Measurements from ENCODE around the gene LENEP. TPM values are rescaled to one million over a fixed set of nuclear protein-coding genes. Genes with fewer than 3 reads are reported as not detected.

Gene LENEP
- total RNA-seq, 1 experiment from 2014 or later = 1.3 TPM

GRCh38 chr1:154987326-154987725 is 6.1 kb upstream of the LENEP start:
- Histone ChIP-seq H3K4me1 (replicated peaks; ENCODE audit: insufficient read depth) (peaks cover 30% of the 10 kb centered on the region), H3K9me3 (ENCODE audit: insufficient read depth, low read depth) (no peaks in the 10 kb centered on the region), H4K20me1 (ENCODE audit: insufficient read depth) (no peaks in the 10 kb centered on the region), H3F3A (ENCODE audit: insufficient read depth, low read depth) (peaks cover 29% of the 10 kb centered on the region), H3K79me2 (ENCODE audit: low read depth) (peaks cover 58% of the 10 kb centered on the region), H3K4me3 (no peak overlapping the region), H3K9me2 (ENCODE audit: insufficient read depth) (no peaks in the 10 kb centered on the region), H3K27me3 (ENCODE audit: insufficient read depth, low read depth) (no peaks in the 10 kb centered on the region), H2AFZ (no peak overlapping the region), H3K36me3 (ENCODE audit: low read depth) (peaks cover 18% of the 10 kb centered on the region), H3K27ac (peak overlapping the region; percentile 48), H3K4me2 (peak overlapping the region; percentile 33)
- intact Hi-C loops (cut with micrococcal nuclease; ENCODE audit: unreplicated experiment) = no loop called here
- DNase-seq = peak in 1 of 2 experiments; percentile 74
- TF ChIP-seq EZH2 (IDR thresholded peaks at IDR 0.05; ENCODE audit: low read depth) = no peak
- TF ChIP-seq, protein P1, sequence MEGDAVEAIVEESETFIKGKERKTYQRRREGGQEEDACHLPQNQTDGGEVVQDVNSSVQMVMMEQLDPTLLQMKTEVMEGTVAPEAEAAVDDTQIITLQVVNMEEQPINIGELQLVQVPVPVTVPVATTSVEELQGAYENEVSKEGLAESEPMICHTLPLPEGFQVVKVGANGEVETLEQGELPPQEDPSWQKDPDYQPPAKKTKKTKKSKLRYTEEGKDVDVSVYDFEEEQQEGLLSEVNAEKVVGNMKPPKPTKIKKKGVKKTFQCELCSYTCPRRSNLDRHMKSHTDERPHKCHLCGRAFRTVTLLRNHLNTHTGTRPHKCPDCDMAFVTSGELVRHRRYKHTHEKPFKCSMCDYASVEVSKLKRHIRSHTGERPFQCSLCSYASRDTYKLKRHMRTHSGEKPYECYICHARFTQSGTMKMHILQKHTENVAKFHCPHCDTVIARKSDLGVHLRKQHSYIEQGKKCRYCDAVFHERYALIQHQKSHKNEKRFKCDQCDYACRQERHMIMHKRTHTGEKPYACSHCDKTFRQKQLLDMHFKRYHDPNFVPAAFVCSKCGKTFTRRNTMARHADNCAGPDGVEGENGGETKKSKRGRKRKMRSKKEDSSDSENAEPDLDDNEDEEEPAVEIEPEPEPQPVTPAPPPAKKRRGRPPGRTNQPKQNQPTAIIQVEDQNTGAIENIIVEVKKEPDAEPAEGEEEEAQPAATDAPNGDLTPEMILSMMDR (conservative IDR thresholded peaks at IDR 0.05) = no peak
- BruUV-seq (replicated peaks) = no TSS peak
- ChIA-PET CTCF (interaction anchor here (1.1 kb wide), 1 partner anchor 9 kb away, joined by 7 read pairs; no protein-coding TSS in a partner anchor), POLR2A (ENCODE audit: unreplicated experiment) (no interaction called here)

GRCh38 chr1:154988058-154988954 is 5.1 kb upstream of the LENEP start:
- ChIA-PET POLR2A (ENCODE audit: unreplicated experiment) (interaction anchor here (0.6 kb wide), 1 partner anchor 34 kb away, joined by 4 read pairs; no protein-coding TSS in a partner anchor), CTCF (no interaction called here)
- Histone ChIP-seq H3K27ac (no peak overlapping the region), H3K9me2 (ENCODE audit: insufficient read depth) (no peaks in the 10 kb centered on the region), H3K27me3 (ENCODE audit: insufficient read depth, low read depth) (no peaks in the 10 kb centered on the region), H2AFZ (no peak overlapping the region), H3F3A (ENCODE audit: insufficient read depth, low read depth) (peaks cover 31% of the 10 kb centered on the region; the same call in 1 of the 2 replicates), H4K20me1 (ENCODE audit: insufficient read depth) (no peaks in the 10 kb centered on the region), H3K79me2 (ENCODE audit: low read depth) (peaks cover 57% of the 10 kb centered on the region), H3K4me3 (no peak overlapping the region), H3K4me1 (replicated peaks; ENCODE audit: insufficient read depth) (peaks cover 28% of the 10 kb centered on the region), H3K36me3 (ENCODE audit: low read depth) (peaks cover 18% of the 10 kb centered on the region), H3K9me3 (ENCODE audit: insufficient read depth, low read depth) (no peaks in the 10 kb centered on the region), H3K4me2 (no peak overlapping the region; the same call in 1 of the 2 replicates)
- intact Hi-C loops (cut with micrococcal nuclease; ENCODE audit: unreplicated experiment) = no loop called here
- DNase-seq = no peak
- BruUV-seq (replicated peaks) = no TSS peak
- TF ChIP-seq EZH2 (IDR thresholded peaks at IDR 0.05; ENCODE audit: low read depth) = no peak
- TF ChIP-seq, protein P1 (conservative IDR thresholded peaks at IDR 0.05) = no peak

DNA sequence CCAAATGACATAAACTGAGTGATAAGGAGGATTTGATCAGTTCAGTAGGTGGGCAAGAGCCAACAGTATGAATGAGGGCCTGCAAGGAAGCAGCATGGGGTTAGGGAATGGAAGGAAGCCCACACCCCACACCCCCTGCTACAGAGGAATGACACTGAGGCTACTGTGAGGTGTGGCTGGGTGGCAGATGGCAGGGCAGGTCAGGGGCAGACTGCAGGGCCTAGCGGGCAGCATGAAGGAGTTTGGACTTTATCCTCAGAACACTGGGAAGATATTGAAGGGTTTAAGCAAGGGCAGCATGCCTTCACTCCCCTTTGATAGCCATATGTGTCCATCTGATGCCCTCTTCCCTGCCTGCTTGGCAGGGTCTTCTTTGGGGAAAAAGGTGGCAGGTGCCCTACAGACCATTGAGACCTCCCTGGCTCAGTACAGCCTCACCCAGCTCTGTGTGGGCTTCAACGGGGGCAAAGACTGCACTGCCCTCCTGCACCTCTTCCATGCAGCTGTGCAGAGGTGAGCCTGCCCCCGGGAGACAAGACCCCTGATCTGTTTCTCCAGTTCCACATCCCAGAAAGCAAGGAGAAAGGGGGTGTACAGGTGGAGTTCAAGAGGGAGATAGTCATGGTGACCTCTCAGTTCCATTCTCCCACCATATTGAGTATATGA is 4.1 kb upstream of the LENEP start:
- H2AFZ ChIP-seq = no peak overlapping the region
- peaks cover 25% of the 10 kb centered on the region for H3K4me1 ChIP-seq (replicated peaks; ENCODE audit: insufficient read depth)
- no peaks in the 10 kb centered on the region for H3K9me3 ChIP-seq (ENCODE audit: insufficient read depth, low read depth)
- no peak for DNase-seq
- H3K36me3 ChIP-seq (ENCODE audit: low read depth) = peaks cover 18% of the 10 kb centered on the region
- no peak overlapping the region for H3K4me2 ChIP-seq
- H4K20me1 ChIP-seq (ENCODE audit: insufficient read depth) = no peaks in the 10 kb centered on the region
- TF ChIP-seq, protein P1 (conservative IDR thresholded peaks at IDR 0.05) = no peak
- no peak for TF ChIP-seq EZH2 (IDR thresholded peaks at IDR 0.05; ENCODE audit: low read depth)
- no peak overlapping the region for H3K27ac ChIP-seq
- peaks cover 47% of the 10 kb centered on the region for H3K79me2 ChIP-seq (ENCODE audit: low read depth)
- no peaks in the 10 kb centered on the region for H3K27me3 ChIP-seq (ENCODE audit: insufficient read depth, low read depth)
- ChIA-PET POLR2A (ENCODE audit: unreplicated experiment) (interaction anchor here (0.5 kb wide), 1 partner anchor 94 kb away, joined by 4 read pairs; no protein-coding TSS in a partner anchor), CTCF (no interaction called here)
- no peaks in the 10 kb centered on the region for H3K9me2 ChIP-seq (ENCODE audit: insufficient read depth)
- BruUV-seq (replicated peaks) = no TSS peak
- intact Hi-C loops (cut with micrococcal nuclease; ENCODE audit: unreplicated experiment) = no loop called here
- peaks cover 40% of the 10 kb centered on the region; the same call in 1 of the 2 replicates for H3F3A ChIP-seq (ENCODE audit: insufficient read depth, low read depth)
- H3K4me3 ChIP-seq = no peak overlapping the region
